GM21723 (cell line): Measurements from ENCODE around the gene MED9.

Experiments used
- ATAC-seq: cut with Tn5 transposase; IDR thresholded peaks from one replicate; pipeline ENCODE4 v1.9.1; 2021; ENCODE audit warnings: mild to moderate bottlenecking, moderate library complexity; ENCODE audit not compliant: unreplicated experiment

Gene MED9

DNA sequence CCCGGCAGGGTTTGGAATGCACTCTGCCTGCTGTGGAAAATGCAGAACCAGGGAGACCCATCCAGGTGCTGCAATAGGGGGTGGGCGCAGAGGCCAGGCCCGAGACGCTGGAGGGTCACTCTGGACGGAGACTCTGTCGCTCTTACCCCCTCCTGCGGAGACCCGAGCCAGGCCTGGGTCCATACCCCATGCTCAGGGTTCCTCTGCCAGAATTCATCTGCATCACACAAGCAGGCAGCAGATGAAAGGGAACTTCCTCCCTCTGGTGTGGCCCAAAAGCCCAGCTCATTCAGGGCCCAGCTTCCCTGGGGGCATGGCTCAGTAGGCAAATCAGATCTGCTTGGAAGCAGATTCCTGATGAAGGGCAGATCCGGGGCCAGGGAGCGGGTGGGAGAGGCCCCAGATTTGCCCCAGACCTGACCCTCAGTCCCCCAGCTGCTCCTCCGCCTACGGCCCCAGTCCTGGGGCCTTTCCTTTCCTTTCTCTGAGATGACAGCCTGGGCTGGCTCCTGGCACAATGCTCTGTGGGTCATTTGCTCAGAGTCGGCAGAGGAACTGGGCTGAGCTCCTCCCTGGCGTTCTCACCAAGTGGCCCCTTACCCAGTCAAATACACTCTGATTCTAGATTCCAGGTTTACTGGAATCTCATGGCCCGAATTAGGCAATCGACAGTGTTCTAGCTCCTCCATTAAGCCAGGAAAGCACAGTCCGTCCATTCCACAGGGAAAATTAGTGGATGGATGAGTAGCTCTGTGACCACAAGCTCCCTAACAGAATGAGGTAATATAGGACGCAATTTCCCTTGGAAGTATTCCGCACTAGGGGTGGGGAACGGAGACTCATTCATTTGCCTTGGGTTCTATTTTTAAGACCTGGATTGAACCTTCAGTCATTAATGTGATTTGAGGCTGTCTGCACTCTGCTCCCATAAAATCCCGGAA is 38.5 kb downstream of the MED9 start:
- ATAC-seq = no peak

- no peak for ATAC-seq
These were observed 39.4 kb downstream of the MED9 start for GRCh38 chr17:17515934-17516930.

GRCh38 chr17:17516941-17517720 is 40.3 kb downstream of the MED9 start:
- no peak for ATAC-seq

DNA sequence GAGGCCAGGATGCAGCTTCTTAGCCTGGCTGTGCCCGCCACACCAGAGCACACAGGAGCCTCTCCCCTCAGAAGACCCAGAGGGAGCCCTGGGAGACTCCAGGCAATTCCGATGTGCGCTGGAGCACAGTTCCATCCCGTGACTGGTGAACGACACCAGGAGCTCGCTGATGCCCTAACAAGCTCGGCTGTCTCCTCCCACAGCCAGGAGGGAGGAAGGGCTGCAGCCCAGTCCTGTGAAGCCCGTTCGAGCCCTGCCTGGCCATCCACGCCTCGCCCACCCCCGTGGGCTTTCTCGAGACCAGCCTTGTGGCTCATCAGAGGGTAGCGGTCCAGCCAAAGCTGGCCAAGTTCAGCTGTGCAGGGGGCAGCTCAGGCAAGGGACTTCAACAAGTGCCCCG is 41.2 kb downstream of the MED9 start:
- no peak for ATAC-seq

DNA sequence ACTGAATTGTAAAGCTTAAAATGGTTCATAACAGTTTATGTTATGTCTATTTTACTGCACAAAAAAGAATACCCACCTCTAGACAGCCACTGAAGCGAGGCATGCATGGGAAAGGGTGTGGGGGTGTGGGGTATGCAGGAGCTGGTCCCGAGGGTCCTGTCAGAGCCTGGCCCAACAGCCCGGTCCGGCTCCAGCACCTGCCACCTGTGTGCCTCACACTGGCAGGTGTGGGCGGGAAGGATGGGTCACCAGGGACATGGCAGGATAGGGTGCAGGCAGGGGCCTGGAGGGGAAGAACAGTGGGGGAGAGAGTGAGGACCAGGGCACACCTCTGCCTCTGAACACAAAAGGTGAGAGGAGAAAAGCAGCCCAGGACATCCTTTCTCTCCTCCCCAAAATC is 42.2 kb downstream of the MED9 start:
- no peak for ATAC-seq

DNA sequence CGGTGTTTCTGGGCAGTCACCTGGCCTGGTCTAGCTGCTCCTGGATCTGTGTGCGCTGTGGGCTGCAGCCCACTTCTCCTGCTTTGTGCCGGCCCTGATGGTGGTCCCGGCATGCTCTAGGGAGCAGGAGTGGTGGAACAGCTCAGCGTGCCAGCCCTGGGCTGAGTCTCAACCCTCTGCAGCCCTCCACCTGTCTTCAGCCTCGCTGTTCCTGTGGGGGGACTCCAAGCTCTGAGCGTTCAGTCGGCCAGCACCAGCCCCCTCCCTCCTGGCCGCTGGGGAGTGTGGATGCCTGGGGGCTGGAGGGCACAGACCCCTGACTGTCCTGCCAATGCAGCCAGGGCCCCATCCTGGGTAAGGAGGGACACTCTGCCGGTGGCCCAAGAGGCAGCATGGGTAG is 43.1 kb downstream of the MED9 start:
- ATAC-seq = no peak

GRCh38 chr17:17520599-17521232 is 43.9 kb downstream of the MED9 start:
- no peak for ATAC-seq

DNA sequence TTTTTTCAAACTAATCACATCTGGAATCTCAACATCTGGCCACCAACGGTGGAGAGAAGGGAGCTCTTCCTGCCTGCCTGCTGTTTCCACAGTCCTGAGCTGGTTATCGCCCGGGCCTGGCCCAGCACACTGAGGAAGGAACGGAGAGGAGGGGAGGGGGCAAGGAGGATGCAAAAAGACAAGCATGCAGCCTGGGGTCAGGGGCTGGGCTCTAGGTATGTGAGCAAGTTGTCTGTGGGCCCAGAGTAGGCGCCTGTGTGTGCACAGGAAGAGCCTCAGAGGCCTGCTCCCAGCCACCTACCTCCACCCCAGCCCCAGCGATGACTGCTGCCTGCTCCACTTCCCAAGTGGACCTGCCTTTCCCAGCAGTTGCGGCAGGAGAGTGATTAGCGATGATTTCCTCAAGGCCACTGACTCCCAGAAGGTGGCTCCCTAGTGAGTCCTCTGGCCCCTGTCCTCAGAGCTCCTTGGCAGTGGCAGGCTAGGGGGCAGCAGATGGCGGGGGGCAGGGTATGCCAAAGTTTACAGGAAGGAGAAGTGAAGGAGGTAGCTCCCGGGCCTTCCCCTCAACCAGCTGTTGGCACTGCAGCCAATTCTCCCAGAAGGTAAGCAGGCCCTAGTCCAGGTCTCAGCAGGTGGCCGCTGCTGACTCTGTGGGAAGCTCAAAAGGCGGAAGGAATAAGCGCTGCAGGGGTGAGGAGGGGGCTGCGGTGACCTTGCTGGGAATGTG is 46.4 kb downstream of the MED9 start:
- ATAC-seq = no peak

DNA sequence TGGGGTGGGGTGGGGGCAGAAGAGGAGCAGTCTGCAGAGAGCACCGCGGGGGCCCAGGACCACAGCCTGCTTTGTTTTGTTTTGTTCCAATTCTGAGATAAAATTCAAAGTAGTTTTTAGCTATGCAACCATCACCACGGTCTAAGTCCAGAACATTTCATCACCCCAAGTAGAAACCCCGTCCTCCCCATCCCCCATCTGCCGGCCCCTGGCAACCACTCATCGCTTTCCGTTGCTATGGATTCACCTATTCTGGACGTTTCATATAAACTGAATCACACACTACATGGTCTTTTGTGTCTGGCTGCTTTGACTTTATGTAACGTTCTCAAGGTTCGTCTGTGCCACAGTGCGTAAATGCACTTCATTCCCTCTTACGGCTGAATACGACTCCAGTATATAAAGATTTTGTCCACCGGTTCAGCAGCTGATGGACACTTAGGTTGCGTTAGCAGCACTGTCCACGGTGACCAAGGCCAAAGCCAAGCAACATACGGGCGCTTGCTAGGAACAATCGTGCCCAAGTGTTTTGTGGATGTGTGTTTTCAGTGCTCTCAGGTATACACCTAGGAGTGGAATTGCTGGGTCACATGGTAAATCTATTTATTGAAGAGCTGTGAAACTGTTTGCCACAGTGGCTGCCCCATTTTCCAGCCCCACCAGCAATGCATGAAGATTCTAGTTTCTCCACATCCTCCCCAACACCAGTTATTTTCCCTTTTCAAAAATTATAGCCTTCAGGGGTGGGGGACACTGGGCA is 47.1 kb downstream of the MED9 start:
- no peak for ATAC-seq

DNA sequence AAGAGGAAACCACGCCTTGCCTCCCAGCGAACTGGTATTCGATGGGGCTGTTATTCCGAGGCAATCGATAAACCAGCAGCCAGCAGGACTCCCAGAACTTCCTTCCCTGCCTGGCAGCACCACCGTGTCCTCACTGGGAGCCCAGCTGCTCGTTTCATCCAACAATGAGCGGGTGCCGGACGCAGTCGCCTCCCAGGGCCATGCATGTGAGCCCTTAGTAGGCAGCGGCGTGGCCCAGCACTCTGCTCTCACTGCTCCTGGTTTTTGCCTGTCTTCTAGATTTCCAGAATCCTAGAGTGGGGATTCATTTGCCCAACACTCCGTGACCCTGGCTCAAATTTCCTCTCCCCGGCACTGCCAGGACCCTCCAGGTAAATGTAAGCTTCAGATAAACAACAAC is 48.5 kb downstream of the MED9 start:
- ATAC-seq = no peak

GRCh38 chr17:17525956-17526355 is 49.2 kb downstream of the MED9 start:
- ATAC-seq = no peak

GRCh38 chr17:17526369-17526768 is 49.6 kb downstream of the MED9 start:
- no peak for ATAC-seq

DNA sequence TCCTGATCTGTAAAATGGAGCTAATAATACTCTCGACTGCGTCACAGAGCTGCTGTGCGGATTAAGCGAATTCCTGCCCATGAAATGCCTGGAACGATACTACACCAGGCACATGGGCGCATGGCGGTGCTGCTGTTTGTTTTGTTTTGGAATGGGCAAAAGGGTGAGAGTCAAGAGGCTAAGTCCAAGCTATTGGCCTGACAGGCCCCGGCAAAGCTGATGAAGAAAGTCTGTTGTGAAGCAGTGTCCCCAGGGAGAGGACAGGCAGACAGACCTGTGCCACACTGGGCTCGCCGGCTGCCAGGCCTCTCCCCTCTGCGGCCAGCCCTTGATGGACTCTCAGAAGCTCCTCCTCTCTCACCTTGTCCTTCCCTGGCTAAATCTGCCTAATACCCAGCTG is 50.7 kb downstream of the MED9 start:
- ATAC-seq = no peak

DNA sequence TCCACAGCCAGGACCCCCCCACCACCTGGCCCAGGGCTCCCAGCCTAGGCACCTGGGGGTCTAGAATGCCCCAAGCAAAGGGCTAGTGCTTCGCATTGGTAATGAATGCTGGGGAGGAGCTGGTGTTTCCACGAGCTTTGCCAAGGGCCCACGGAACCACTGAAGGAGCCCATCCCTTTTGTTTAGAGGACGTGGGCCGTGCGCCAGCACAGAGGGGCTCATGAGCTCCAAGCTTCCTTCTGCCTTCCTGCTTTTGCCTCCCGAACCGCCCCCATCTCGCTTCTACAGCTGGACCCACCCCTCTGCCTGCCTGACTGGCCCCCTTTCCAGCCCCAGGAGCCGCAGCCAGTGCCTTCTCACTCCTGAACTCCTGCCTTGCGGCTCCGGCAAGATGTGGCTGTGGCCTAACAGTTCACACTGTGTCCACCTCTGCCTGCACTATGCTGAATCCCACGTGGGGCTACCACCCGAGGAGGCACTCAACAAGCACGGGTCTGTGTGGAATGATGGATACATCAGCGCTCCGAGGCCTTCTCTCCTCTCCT is 51.2 kb downstream of the MED9 start:
- no peak for ATAC-seq

- ATAC-seq = no peak
These were observed 52.2 kb downstream of the MED9 start for GRCh38 chr17:17528696-17529652.

DNA sequence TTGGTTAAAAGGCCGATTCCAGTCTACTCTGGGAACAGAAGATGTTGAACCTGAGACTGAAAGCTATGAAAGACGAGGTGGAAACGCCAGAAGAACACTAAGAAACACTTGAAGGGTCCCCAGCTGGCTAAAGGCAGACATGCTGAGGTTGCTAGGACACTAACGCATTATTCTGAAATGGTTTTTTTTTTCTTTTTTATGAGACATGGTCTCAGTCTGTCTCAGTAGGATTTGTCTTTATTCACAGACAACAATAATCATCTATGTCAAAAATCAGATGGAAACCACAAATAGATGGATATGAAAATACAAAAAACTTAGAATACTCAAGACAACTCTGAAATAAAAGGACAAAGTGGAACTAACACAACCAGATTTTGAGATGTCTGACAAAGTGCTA is 54.4 kb downstream of the MED9 start:
- ATAC-seq = no peak

DNA sequence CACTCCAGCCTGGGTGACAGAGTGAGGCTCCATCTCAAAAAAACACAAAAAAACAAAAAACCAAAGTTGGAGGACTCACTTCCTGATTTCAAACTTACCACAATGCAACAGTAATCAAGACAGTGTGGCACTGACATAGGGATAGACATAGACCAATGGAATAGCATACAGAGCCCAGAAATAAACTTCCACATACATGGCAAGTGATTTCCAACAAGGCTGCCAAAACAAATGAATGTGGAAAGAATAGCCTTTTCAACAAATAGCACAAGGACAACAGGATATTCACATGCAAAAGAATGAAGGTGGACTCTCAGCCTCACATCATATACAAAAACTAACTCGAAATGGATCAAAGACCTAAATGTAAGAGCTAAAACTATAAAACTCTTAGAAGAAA is 56.2 kb downstream of the MED9 start:
- ATAC-seq = no peak
